SIG-M5 (cell line): ENCODE data around the gene MACROD2.
"Not testable (repeated sequence)": the region's sequence is repeated elsewhere in the genome, so short reads cannot be mapped to it uniquely, and the experiment has no call there.

Experiments
- DNase-seq: peaks from one replicate; lab custom pipeline; 2025; lab: John Stamatoyannopoulos, UW

Gene MACROD2

GRCh38 chr20:15178581-15178980, 1183.3 kb downstream of the MACROD2 start:
- DNase-seq: no peak

DNA sequence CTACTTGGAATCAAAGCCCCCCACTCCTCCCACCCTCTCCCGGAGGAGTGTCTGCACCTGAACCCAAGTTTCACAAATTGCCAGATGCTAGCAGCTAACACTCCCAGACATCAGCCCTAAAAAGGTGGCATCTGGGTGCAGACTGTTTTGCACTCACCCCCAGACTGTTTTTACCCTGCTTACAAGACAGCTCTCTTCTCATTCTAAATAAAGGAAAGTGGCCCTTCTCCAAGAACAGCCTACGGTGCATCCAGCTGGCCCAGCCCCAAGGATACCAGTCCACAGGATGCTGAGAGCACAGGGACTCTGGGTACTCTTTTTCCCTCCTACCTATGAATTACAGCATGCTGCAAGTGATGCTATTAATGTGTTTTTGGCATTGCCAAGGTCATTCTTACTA, 1184.1 kb downstream of the MACROD2 start:
- no peak for DNase-seq

- no peak for DNase-seq
Measured at GRCh38 chr20:15179781-15180180, 1184.5 kb downstream of the MACROD2 start.

DNA sequence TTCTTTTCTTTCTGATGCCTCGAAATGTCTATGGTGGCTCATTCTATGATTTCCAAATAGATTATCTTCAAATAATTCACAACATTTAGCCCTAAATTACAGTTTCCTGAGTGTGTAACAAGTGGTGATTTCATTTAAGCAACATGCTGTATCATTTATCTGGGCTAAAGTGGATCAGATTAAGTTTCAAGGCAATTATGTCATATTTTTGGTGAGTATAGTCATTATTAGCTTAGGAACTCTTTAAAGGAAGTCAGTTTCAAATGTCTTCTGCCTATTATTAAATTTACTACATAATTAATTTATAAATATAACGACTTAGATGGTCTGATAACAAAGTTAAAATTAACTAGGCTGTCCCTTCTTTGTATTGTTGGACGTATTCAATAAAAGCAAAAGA, 1190.0 kb downstream of the MACROD2 start:
- no peak for DNase-seq

GRCh38 chr20:15185913-15186312, 1190.6 kb downstream of the MACROD2 start:
- no peak for DNase-seq

- no peak for DNase-seq
Measured at GRCh38 chr20:15187612-15188011, 1192.3 kb downstream of the MACROD2 start.

DNA sequence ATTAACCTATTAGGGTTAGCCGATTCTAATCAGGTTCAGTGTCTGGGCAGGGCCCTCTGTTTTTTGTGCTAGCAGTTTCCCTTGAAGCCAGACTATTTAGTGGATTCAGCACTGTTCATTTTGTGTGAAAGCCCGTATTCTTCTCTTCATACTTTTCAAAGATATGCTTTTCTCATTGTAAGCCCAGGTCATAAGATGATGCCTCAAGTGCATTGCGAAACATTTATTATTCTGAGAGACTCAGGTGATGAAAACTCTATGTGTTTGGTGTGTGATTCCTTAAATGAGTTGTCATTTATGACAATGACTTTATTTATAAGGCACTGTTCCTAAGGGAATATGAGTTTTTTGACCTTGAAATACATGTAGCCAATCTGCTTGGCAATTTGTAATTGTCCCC, 1193.1 kb downstream of the MACROD2 start:
- no peak for DNase-seq

DNA sequence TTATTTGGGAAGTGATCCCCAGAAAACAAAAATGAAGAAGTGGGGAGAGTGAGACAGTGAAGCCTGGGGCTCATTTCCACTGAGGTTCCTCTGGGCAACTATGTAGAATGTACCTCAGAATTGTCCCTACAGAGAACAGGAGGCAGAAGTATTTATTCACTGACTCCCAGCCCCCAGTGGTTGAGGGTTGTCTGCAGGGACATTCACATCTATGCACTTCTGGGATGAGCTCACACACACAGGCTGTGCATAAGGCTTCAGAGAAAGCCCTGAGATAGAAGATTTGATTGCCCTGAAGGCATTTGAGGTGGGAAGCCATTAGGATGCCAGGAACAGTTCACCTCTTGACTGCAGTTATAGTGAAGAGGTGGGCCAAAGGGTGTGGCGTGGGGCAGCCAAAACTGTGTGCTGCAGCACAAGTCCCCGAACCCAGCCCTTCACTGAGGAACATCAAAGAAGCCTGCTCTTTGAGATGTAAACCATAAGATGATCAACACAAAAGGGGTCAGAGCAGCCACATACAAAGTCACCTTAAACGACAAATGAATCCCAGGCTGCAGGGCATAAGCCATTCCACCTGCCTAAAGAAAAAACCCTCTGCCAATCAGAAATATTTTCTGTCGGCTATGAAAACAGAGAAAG, 1195.9 kb downstream of the MACROD2 start:
- DNase-seq: no peak

- DNase-seq: no peak
Measured at GRCh38 chr20:15195378-15195777, 1200.1 kb downstream of the MACROD2 start.

DNA sequence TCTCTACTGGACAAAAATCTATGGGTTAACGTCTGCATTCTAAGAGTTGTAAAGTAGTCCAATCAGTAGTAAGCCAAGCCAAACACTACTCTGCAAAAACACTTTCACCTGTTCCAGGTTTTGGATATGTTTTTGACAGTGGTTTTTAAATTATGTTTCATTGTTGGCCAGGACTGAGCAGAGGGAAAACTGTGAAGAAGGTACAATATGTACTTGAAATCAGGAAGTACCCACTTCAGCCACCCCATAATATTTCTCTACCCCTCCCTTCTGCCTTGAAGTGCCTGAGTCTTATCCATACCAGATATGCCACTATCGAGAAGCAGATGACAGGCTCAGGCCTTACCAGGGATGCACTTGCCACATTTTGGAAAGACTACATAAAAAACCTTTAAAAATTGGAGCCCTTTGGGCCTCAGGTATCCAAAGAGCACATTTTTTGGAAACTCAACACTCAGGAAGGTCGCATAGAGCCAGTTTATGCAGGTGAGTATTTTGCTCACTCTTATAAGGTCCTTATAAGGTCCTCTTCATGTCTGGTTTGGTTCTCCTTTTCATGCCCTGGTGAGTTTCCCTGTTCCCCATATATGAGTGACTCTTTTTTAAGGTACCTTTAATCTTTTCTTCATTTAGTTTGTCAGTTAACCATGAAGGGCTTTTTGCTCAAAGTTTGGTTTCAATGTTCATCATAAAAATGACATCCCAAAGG, 1201.4 kb downstream of the MACROD2 start:
- no peak for DNase-seq

GRCh38 chr20:15198017-15198416, 1202.7 kb downstream of the MACROD2 start:
- not testable (repeated sequence) for DNase-seq

DNA sequence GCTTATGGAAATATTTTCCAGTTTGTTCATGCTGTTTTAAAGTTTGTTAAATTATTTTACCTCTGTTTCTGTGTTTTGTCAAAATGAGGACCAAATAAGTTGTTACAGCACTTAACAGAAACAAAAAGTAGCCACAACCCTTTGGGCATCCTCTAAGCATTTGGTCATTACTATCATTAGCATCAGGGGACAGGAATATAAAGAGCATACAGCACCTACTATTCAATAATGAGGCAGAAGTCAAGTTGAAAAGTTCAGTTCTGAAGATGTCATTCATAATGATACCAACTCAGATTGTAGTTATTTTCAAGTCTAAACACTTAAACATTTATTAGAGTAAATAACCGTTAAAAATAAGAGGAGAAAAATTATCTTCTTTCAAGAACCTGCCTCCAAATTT, 1204.4 kb downstream of the MACROD2 start:
- DNase-seq: no peak

- no peak for DNase-seq
Measured at GRCh38 chr20:15200147-15200565, 1204.8 kb downstream of the MACROD2 start.

DNA sequence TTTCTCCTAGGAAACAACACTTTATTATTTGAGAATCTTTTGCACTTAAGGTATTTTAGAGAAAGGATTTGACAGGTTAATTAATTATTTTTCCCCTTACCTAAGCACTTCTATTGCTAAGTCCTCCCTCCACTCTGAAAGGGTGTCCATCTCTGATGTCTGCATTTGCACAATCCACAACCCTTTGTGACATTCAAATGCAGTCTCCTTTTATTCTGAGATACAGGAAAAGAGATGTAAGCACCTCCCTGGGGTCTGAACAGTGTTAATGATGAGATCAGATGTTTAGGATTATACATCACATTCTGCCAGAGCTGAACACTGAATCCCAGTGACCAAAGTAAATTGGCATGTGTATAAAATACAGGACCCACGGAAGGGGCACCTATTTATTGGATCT, 1206.3 kb downstream of the MACROD2 start:
- no peak for DNase-seq

GRCh38 chr20:15204234-15204633, 1208.9 kb downstream of the MACROD2 start:
- DNase-seq: no peak

DNA sequence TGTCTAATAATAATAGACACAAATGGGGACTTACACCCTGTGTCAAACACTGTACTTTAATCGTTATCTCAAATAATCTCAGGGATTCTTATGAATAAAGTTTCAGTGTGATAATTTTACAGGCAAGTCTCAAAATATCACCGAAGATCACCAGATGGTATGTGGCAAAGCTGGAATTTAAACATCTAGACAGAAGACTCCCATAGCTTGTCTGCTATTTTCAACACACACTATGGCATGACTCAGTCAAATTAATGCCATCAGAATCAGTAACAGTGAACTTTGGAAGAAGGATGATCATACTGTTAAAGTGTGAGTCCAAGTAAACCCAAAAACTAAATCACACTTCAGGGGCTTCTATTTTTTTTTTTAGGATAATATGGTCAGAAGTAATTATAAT, 1209.7 kb downstream of the MACROD2 start:
- no peak for DNase-seq

- no peak for DNase-seq
Measured at GRCh38 chr20:15205719-15206118, 1210.4 kb downstream of the MACROD2 start.

DNA sequence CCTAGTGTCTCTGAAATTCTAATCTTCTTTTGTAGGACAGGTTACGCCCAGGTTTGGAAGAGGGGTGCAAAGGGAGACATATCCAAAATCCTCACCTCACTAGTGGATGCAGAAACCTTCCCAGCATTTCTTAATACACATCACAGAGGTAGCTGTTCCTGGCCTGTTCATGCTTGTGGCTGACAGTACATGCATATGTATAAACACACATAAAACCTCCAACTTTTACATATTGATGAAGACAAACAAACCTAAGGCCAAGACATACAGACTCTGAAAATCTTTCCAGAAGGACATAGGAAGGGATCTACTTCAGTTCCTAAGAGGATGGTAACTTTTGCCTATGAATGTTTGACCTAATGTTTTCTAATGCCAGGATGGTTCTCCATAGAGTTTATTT, 1214.2 kb downstream of the MACROD2 start:
- no peak for DNase-seq

GRCh38 chr20:15214051-15214450, 1218.7 kb downstream of the MACROD2 start:
- no peak for DNase-seq

DNA sequence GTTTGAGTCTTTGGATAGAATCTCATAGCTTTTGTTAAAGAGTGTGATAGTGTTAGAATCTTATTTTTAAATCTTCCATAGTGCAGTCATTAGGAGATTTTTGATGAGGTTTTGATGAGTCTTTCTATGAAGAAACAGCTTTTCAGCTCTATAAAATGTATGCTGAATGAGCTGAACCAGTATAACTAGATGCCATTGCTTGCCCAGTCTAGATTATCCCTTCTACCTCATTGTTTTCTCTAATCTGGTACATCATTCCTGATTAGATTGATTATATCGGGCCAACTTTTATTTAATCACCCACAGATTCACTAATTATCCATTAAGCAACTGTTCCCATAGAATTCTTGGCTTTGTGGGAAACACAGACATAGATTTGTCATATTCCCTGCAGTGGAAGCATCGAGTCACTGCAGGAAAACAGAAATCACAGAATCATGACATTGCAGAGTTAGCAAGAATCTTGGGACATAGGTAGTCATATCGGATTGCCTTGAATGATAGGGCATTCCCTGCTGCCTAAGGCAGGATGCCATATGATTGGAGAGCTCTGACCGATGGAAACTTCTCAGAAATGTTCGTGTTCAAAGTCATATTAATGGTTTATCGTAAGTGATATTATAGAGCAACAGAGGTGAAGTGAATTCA, 1224.8 kb downstream of the MACROD2 start:
- no peak for DNase-seq

DNA sequence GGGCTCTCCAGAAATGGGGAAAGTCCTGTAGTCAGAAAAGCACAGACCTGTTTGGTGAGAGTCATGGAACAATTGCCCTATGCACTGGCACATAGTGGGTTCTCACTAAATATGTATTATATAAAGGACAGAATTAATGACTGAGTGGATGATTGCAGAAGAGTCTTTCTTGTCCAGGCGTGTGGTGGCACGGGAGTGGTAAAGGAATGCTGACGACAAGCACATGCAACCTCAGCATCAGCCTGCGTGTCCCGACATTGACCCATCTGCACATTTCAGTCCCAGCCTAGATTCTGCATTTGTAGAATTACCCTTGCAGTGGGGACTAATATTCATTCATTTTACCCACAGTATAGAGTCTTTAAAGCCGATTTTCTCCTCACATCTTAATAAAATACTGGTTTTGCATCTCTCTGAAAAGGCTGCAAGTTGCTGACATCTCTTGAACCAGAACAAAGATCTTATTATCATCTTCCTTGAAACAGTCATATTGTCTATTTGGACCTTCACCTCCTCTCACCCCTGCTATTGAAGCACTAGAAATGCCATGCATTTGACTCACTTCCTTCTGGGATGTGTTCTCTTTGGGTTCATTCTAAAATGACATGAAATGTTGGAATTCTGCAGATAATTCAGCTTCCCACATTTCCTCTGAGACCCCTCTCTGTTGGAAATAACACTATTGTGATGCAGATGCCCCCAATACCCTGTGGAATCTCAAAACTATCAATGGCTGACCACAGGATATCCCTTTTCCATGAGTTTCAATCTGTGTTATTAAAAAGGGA, 1225.7 kb downstream of the MACROD2 start:
- no peak for DNase-seq

DNA sequence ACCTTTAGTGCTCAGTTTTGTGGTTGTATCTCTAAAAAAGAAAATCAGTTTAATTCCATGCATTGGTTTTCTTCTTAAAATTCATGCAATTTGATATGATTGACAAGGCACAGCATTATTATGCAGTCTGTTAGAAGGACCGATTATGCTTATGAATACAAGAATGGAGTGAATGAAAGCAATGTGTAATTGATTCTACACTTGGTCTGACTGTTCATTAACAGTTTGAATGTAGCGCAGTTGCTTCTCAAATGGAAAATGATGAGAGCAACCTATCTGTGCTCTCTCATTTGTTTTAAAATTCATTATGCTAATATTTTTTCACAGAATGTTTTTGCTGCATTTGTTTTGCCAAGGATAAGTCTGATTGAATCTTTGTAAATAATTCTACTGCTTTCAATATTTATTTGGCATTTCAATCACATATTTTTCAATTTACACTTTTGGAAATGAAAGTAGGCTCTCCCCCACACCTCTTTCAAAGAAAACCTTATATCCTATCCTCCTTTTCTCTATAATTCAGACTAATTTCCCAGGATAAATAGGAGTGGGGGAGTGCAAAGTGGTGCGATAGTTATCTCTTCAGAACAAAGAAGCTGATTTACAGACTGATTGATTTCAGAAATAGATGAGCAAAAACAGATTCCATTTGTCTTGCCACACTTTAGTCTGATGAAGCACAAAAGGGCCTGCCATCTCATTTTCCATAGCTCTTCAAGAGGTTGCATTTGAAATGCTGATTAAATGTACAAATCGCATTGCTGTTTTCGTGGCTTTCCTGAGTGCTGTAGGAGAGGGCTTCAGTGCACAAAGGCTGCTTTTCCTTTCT, 1227.4 kb downstream of the MACROD2 start:
- no peak for DNase-seq
